Colon (tissue), 2 donors: ENCODE results near the gene CST5.
"Not testable (repeated sequence)": the region's sequence is repeated elsewhere in the genome, so short reads cannot be mapped to it uniquely, and the experiment has no call there.

Experiments used
- FAIRE-seq: peaks from 2 replicates; lab custom pipeline; 2012; peaks lifted over from hg19 to GRCh38; lab: Jason Lieb, UNC
- donor health status: control.
- donor health status: control.

CST5 gene

GRCh38 chr20:23889775-23890187 lies 10.2 kb upstream of the CST5 start:
- FAIRE-seq, result no peak

GRCh38 chr20:23887856-23888255 lies 8.3 kb upstream of the CST5 start:
- no peak for FAIRE-seq

- no peak for FAIRE-seq
Measured at GRCh38 chr20:23884771-23885162, 5.2 kb upstream of the CST5 start.

DNA sequence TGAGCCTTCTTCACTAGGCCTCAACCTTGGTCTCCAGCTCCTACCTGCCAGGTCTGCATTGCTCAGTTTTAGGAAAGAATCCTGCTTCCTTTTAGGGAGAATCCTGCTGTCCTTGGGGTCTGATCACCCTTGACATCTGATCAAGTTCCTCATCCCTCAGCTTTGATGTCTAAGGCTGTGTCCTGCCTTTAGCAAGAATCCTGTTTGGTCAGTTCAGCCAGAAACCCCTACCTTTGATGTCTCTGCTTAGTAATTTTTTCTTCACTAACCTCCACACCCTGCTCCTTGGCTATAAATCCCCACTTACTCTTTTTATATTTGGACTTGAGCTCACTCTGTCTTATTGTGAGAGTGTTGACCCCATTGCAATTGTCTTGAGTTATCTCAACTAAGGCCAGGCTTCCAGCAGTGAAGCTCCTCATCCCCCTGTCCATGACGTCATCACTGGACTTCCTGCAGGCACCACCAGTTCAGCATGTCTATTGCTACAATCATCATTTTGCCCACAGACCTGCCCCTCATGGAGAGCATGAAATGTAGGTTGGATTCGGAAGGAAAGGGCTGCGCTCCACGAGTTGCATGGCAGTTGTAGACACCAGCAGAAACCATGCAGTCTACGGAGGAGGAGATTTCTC lies 4.7 kb upstream of the CST5 start:
- no peak for FAIRE-seq

GRCh38 chr20:23881371-23881770 lies 1.8 kb upstream of the CST5 start:
- no peak for FAIRE-seq

GRCh38 chr20:23880417-23880816 lies 869 bp upstream of the CST5 start:
- FAIRE-seq, result no peak

GRCh38 chr20:23879811-23880374 lies 345 bp upstream of the CST5 start:
- no peak for FAIRE-seq

- no peak for FAIRE-seq
Measured at GRCh38 chr20:23878787-23879186, 761 bp downstream of the CST5 start.

DNA sequence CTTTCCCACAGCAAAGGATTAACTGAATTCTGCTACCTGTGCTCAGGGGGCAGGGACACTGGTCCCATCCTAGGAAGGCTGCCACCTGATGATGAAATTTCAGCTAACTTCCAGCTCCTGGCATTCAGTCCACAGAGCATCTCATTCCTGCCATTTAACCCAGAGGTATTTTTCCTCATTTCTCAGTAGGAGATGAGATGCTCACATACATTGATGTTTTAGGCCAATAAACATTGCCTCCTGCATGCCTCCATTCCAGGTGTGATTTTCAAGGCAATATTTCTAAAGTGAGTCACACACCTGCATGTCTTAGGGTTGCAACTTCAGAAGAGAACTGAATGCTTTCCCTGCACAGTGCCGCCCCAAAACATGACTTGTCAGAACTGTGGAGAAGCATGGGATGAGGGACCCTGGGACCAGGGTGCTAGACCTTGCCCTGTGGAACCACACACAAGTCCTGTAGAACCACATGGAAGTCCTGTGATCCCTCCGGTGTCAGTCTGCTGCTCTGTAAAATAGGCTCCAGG lies 1.5 kb downstream of the CST5 start:
- FAIRE-seq, result not testable (repeated sequence)

GRCh38 chr20:23877524-23877923 lies 2.0 kb downstream of the CST5 start:
- no peak for FAIRE-seq

DNA sequence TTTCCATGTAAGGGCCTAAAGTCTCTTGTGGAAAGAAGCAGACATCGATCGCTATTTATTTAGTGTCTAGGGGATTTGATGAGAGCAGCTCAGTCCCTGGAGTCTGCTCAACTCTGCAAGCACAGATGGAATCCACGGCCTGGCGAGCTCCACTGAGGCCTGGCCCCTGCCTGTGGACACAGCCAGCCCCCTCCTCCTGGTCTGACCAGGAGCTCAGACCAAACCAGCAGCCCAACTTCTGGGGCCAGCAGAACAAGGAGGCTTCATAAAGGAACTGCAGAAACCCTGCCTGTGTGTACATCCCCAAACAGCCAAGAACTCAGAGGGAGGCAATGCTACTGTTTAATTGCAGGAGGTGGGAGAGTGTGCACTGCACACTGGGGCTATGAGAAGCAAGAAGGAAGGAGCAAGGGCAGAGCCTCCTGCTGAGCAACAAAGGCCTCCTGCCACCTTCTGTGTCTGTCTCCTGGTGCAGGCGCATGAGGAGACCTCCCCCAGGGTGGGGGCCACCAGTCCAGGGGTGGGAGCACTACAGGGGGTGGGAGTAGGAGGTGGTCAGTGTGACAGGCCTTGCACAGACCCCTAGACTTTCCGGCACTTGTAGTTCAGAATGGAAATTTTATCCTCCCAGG lies 3.8 kb downstream of the CST5 start:
- no peak for FAIRE-seq

DNA sequence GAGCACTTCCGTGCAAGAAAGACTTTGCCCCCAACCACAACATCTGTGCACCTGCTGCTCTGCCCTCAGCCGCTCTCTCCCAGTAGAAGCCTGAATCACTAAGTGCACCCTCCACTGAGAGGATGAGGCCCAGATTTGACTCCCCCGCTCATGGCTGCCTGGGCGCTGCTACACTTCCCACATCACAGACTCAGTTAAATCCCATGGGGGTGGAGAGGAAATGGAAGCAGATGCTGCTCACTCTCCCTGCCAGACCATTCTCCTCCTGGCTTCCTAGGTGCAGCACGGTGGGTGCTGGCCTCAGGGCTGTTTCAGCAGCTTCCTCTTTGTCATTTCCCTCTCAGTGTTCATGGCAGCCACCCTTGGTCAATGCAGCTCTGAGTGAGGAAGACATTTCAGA lies 4.8 kb downstream of the CST5 start:
- no peak for FAIRE-seq

DNA sequence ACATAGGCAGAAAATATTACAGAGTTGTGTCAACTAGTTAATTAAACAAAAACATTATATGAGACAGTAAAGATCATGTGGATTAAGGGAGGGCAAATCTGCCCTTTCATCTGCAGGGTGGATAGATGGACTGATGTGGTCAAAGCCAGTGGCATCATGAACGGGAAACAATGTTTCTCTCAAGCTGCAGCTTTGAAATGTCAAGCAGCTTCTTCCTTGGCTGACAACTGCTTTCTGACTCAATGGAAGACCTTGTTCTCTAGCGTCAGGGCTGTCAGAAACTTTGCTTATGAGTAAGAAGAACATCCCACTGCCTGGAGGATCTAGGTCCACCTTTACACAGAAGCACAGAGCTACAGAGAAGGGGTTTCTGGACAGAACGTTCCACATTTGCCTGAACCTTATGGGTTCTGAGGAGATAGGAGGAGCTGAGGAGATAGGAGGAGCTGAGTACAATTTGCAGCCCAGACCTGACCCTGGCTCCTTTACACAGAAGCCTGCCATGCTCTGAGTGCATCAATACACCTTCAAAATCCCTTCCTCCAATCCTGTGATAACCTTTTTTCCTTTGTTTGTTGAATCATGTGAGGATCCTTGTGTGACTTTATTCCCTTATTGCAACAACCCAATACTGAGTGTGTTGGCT lies 6.1 kb downstream of the CST5 start:
- no peak for FAIRE-seq

DNA sequence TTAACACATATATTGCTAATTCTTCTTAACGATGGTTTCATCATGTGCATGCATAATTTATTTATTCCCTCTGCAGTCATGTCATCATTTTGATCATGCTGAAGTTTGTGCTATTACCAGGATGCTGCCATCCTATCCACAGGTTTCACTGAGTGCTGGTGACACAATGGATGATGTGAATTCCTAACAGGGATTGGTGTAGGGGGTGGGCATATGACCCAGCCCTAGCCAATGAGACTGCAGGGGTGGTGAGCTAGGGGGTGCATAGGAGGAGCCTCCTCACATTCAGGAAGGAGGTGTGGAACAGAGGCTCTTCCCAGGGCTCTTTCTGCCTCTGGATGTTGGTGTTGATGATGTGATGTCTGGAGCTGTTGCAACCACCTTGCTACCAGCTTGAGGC lies 7.5 kb downstream of the CST5 start:
- FAIRE-seq, result no peak

DNA sequence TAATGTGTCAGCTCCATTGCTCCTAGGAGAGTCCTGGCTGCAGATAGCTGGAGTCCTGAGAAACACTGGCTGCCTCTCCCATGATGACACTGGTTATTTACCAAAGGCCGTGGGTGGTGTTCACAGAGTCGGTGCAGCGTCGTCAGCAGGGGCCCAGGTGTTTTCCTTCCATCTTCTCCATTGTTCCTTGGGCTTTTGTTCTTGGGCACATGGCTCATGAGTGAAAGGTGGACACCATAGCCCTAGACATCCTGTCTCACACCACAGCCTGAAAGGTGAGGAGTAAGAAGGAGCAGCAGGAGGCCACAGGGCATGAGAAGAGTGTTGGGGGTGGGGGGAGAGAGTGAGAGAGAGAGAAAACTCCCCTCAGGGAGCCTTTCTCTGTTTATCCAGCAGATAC lies 9.1 kb downstream of the CST5 start:
- FAIRE-seq, result no peak

DNA sequence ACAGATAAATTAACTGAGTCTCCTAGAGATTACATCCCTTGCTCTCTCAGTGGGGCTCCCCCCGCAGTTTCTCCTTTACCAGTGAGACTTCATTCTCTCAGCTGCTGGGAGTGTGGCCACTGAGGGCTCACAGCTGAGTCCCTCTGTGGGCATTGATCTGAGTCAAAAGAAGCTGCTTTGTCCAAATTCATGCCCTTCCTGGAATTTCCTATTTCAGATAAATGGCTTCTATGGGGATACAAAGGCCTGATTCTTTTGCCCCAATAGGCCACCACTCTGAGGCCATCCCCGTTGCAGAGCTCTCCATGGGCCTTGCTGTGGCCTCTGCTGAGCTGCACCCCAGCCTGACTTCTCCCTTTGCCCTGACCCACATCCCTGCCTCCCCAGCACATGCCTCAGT lies 10.0 kb downstream of the CST5 start:
- no peak for FAIRE-seq

DNA sequence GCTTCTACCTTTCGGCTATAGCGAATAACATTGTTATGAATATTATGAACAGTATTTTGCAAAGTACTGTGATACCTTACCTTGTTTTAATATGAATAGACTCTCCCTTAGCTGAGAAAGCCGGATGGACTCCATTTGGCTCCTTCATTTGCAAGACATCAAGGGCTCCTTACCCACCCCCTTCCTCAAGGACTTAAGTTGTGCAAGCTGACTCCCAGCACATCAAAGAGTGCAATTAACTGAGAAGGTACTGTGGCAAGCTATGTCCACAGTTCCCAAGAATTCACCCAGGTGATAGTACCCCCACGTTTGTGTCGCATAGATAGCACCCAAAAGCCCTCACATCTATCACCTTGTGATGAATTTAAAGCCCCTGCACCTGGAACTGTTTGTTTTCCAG lies 11.2 kb downstream of the CST5 start:
- no peak for FAIRE-seq

GRCh38 chr20:23867152-23867776 lies 12.3 kb downstream of the CST5 start:
- no peak for FAIRE-seq

- not testable (repeated sequence) for FAIRE-seq
Measured at GRCh38 chr20:23860771-23861170, 18.8 kb downstream of the CST5 start.

GRCh38 chr20:23857962-23858595 lies 21.5 kb downstream of the CST5 start:
- FAIRE-seq, result no peak

DNA sequence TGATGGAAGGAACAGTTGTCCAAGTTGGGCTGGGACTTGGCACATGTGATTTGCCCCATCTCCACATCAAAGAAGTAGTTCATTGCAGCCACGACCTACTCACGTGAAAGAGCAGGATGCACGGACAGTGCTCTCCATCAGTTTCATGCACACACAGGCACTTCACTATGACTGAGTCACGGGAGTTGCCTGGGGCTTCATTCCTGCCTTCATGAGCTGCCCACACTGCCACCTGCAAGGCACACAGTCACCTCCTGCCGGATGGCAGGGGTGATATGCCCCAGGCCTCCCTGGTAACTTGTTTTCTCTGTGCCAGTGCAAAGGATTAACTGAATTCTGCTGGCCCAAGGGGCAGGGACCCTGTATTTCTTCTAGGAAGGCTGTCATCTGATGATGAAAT lies 22.8 kb downstream of the CST5 start:
- no peak for FAIRE-seq

GRCh38 chr20:23856226-23856625 lies 23.3 kb downstream of the CST5 start:
- no peak for FAIRE-seq
